GM18517 (cell line): ENCODE data around the gene TCN2.
"Not testable (repeated sequence)": the region's sequence is repeated elsewhere in the genome, so short reads cannot be mapped to it uniquely, and the experiment has no call there.

Experiments
- ATAC-seq: cut with Tn5 transposase; IDR thresholded peaks from one replicate; pipeline ENCODE4 v1.9.1; 2021; ENCODE audit warnings: mild to moderate bottlenecking, moderate library complexity; ENCODE audit not compliant: unreplicated experiment

TCN2 gene

DNA sequence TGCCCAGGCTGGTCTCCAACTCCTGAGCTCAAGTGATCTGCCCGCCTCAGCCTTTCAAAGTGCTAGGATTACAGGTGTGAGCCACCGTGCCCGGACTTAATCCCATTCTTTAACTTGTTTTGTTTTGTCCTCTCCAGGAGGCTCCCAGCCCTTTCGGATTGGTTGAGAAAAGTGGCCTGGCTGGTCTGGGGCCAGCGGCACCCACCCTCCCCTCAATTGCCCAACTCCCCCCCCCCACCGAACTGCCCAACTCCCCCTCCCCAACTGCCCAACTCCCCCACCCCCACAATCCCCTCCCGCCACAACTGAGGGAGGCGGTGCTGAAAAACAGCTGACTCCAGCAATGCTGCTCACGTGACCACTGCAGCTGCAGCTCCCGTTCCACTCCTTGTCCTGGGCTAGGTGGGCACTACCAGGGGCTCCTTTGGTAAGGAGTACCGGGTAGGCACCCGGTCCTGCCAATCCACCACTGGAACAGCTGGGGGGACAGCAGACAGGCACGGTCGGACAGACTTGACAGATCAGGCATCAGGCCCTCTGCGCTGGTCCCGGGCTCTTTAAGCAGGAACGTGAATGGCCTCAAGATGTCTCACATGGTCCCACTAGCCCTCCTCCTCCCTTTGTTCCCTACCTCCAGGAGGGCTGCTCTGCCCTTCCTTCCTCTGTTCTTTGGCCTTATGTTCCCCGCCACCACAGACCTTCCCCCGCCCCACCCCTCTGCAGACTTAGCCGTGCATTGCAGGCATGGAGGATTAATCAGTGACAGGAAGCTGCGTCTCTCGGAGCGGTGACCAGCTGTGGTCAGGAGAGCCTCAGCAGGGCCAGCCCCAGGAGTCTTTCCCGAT lies at the start of gene TCN2:
Gene TCN2, plus strand, starts transcription at position 720 of the 845 bp plus-strand sequence. CDS start 158 bp downstream, outside the sequence.
- no peak for ATAC-seq

GRCh38 chr22:30557243-30557642 lies 49.7 kb upstream of the TCN2 start:
- ATAC-seq = no peak

DNA sequence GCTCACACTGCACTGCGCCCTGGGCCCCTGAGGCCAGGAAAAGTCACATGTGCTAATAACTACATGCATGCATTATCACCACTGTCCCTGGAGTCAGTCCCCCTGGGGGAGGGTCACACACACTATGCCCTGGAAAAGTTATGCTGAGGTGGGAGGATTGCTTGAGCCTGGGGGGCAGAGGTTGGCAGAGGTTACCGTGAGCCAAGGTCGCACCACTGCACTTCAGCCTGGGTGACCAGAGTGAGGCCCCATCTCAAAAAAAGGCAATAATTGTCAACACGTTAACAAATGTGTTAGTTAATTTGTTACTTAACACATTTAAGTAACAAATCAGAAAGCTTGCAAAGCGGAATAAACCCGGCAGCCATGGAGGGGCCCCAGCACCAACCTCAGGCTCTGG lies 47.1 kb upstream of the TCN2 start:
- no peak for ATAC-seq

DNA sequence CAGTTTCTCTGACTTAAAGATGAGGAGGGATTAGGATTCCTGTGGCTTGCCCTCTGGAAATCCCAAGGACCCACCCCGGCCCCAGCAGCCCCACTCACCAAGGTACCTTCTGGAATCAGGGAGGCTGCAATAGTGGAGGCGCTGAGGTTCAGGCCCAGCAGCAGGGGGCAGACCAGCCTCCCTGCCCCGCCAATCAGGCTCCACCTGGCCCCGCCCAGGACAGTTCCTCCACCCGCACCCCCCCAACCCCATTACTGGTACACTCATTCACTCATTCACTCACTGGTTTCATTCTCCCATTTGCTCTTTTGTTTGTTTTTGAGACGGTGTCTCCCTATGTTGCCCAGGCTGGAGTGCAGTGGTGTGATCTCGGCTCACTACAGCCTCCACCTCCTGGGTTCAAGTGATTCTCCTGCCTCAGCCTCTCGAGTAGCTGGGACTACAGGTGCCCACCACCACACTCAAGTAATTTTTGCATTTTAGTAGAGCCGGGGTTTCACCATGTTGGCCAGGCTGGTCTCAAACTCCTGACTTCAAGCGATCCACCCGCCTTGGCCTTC lies 46.3 kb upstream of the TCN2 start:
- not testable (repeated sequence) for ATAC-seq

GRCh38 chr22:30561402-30562189 lies 45.4 kb upstream of the TCN2 start:
- no peak for ATAC-seq

GRCh38 chr22:30562366-30562765 lies 44.6 kb upstream of the TCN2 start:
- ATAC-seq = no peak

DNA sequence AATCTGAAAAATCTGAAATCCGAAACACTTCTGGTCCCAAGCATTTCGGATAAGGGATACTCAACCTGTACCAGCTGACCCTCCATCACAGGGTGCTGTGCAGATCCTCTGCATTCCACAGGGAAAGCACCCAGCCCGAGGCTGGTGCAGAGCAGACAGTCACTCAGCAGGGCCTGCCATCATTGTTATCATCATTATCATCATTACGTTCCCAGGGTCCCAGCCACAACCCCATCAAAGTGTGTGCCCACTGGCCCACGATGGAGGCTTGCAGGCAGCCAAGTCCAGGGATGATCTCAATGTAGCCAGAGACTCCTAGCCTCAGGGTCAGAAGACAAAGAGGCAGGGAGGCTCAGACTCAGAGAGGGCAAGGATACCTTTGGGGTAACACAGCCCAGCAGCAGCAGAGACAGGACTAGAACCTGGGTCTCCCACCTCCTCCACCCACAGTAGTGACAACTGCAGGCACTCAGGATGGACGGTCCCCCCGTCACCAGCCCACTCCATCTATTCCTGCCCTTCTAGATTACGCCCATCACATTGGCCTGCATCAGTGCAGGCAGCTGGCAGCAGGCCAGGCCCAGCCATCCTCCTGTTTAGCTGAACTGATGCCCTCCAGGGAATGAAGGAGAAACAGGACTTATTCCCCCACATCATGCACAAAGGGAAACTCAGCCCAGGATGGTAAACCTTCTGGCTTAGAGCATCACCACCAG lies 42.8 kb upstream of the TCN2 start:
- no peak for ATAC-seq

GRCh38 chr22:30564761-30565119 lies 42.2 kb upstream of the TCN2 start:
- no peak for ATAC-seq

DNA sequence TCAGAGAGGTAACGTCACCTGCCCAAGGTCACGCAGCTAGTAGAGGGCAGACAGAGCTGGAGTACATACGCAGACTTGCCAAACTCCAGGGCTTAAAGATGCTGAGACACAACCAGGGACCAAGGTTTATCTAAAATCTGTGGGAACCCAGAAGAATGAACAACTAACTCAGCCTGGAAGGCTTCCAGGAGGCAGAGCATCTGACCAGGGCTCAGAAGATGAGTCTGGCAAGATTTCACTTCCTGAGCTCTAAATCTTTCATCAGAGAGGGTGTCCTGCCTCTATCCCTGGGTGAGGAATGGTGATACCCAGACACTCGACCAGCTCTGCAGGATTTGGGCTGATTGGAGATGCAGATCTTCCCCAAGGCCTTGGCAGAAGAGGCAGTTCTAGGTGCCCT lies 41.6 kb upstream of the TCN2 start:
- ATAC-seq = no peak

- no peak for ATAC-seq
Observed at GRCh38 chr22:30566125-30566524, 40.8 kb upstream of the TCN2 start.

- ATAC-seq = not testable (repeated sequence)
Observed at GRCh38 chr22:30567277-30567676, 39.7 kb upstream of the TCN2 start.

- ATAC-seq = no peak
Observed at GRCh38 chr22:30568137-30568805, 38.7 kb upstream of the TCN2 start.

DNA sequence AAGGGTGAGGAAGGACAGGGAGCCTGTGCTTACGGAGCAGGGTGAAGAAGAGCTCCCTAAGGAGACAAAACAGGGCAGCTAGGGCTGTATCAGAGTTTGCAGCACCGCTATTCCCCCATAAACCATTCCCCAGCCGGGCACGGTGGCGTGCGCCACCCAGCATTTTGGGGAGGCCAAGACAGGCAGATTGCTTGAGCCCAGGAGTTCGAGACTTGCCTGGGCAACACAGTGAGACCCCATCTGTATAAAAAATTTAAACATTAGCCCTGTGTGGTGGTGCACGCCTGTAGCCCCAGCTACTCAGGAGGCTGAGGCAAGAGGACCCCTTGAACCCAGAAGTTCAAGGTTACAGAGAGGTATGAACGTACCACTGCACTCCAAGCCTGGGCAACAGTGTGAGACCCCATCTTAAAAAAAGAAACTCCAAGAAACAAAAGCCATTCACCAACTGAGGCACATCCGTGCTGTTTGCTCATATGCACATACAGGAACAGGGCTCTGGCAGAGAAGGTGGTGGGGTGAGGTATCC lies 37.2 kb upstream of the TCN2 start:
- ATAC-seq = no peak

DNA sequence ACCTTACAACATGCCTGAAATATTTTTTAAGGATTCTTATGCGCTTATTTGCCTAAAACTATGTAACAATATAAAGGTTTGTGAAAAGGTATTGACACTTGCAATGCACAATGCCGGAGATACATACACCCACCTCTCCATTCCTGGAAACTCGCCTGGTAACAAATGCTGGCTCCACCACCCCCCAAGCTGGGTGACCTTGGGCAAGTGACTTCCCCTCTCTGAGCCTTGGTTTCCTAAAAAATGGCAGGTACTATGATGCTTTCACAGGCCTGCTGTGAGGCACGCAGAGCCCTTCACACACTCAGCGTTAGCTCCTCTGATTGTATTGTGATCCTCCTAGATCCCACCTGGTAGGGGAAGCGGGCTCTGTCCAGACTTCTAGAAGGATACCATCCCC lies 34.8 kb upstream of the TCN2 start:
- ATAC-seq = no peak

GRCh38 chr22:30572840-30573593 lies 34.0 kb upstream of the TCN2 start:
- no peak for ATAC-seq

GRCh38 chr22:30573594-30574094 lies 33.3 kb upstream of the TCN2 start:
- no peak for ATAC-seq

DNA sequence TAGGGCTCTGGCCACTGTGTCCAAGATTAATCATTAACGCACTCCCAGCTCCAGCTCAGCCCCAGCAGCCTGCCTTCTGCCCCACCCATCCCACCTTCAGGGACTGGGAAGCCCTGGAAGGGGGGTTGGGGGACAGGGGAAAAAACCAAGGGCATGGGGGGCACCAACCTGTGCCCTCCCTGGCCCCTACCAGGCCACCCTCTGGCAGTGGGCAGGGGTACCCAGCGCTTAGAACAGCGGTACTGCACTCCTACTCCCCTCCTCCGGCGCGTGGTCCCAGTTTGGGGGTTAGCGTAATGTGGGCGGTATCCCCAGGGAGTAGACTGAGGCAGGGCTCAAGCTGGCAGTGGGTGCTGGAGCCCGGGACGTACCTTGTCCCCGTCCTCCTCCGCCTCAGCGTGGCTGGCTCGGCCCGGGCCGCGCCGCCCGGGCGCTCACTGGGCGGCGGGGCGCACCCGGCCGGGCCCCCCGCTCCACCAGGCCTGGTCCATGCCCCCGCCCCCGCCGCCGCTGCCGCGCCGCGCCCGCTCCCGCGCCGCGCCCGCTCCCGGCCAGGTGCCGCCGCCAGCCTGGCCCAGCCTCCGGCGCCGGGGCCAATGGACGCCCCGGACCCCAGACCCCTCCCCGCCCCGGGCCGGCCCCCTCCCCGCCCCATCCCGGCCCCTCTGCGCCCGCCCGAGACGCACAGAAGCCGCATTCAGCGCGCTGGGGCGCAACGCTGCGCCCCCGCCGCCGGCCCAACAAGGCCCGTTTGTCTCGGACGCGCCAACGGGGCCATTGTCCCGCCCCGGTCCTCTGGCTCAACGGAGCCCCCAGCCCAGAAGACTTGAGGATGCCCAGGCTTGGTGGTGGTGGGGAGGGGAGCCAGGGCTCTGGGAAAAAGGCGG lies 32.6 kb upstream of the TCN2 start, which contains the start of gene GAL3ST1:
Gene GAL3ST1, minus strand, starts transcription at position 571 of the 887 bp plus-strand sequence. CDS start 17,273 bp downstream, outside the sequence.
- ATAC-seq = no peak

DNA sequence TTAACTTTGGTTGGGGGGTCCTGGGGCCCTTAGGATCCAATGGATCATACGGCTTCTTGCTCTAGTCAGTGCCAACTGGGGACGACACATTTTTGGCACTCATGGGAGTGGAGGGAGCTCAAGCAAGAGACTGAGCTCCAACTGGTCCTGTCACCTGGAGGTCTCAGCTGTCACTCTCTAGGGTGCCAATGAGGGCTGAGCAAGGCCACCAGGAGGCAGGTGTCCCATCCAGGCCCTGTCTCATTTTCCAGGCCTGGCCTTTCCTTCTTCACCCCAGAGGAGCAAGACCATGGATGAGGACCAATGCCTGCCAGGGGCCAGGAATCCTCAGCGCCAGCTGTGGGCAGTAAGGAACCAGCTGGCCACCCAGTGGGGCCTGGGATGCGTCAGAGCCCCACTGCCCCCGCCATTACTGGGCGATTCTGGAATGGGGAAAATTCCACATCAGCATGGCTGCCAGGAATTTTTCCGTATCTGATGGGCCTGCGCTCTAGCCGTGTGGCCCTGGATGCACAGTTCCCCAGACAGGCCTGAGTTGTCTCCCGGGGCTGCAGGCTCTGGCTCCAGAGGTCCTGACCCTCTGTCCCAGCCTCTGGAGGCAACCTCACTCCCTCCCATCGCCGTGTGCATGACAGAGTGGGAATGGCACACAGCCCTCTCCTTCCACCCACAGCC lies 31.8 kb upstream of the TCN2 start:
- no peak for ATAC-seq
